NCI-H1092 (cell line): ENCODE results near the gene RASAL2.
"Not testable (repeated sequence)": the region's sequence is repeated elsewhere in the genome, so short reads cannot be mapped to it uniquely, and the experiment has no call there.

Experiments
- DNase-seq: peaks from one replicate; lab custom pipeline; 2025; lab: John Stamatoyannopoulos, UW

Gene RASAL2

DNA sequence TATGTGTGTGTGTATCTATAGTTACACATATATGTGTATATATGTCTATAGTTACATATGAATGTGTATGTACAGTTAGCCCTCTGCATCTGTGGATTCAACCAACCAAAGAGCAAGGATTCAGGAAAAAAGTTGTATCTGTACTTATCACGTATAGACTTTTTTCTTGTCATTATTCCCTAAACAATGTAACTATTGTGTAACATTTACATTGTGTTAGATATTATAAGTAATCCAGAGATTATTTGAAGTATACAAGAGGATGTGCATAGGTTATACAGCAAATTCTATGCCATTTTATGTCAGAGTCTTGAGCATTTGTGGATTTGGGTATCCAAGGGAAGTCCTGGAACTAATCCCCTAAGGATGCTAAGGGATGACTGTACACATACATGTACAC, 71.3 kb downstream of the RASAL2 start:
- DNase-seq = no peak

DNA sequence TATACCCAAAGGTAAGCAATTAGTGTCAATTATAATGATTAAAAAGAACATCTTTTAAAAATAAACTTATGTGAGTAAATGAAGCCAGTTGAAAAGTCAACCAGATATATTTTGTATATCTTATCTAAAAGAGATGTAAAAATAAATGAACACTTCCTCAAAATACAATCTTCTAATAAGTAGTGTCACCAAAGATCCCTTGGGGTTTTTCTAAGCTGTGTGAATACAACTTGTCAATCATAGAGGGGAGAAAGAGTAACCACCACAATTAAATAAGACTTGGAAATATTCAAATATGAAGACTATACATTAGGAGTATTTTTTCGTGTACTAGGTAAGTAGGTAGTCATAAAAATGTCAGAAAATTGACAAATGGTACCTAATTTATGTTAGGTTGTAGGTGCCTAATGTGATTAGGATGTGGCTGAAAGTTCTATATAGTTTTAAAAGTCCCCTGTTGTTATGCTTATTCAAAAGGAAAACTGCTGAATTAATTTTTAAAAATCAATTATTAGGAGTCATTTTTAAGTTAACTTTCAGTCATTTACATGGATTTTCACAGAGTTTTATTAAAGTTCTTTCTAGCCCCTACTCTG, 72.6 kb downstream of the RASAL2 start:
- no peak for DNase-seq

DNA sequence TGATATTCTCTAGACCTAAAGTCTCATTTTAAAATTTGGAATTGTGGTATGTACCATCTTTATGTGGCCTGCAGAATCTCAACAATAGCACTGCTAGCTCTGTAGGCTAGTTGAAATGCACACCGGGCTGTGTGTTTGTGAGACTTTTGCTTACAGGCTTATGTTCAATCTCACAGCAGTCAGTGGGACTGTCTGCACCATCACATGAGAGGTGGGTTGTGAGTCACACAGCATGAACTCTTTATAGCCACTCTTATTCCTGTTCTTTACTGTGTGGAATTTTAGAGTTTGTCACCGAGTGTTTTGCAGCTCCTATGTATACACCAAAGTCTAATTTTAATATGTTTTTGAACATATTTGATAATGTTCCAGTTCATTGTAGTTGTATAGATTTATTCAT, 74.6 kb downstream of the RASAL2 start:
- DNase-seq = no peak

DNA sequence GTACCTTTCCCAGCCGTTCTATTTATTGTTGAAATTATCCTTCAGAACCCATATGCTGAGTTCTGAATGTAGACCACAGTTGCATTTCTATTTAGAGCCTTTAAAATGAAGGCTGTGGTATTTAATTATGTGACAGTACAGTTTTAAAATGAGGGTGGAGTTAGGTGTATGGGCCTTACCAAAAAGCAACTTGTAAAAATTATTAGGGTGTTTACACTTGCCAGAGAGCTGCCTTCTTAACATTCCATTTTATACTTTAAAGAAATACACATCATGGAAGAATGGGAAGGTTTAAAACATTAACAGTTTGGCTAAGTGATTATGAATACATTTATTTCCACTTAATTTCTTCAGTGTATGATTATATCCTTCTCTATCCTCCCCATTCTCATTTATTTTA, 75.7 kb downstream of the RASAL2 start:
- no peak for DNase-seq

DNA sequence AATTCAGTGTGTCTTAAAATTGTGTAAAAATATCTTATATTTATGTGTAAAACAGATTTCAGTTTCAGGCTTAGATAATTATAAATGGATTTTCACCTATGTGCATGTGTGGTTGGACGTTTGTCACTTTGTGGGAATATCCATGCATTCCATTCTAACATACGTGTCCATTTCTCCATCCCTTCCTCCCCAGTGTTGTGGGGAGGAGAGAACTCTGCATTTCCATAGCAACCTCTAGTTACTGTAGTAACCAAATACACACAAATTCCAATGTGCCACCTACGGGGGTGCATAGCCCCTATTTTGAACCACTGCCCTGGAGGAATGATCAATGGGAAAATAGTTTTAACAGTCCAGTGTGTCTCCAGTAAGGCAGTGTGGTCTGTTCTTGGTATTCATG, 79.0 kb downstream of the RASAL2 start:
- DNase-seq = no peak

DNA sequence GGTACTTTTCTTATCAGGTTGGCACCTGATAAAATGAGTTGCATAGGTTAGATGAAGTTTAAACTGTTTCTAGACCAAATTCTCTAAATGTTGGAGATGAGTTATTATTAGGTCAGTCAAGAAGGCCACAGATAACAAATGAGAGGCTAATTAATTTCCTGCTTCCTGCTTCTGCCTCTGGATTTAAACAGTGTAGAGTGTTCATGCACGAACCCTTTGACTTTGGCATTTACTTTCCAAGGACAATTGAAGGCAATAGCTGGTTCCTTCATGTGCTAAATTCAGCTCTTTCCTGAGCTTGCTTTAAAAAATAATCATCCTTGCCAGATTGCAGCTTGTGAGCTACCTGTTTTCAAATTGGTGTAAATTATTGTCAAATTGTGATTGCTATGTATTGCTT, 80.6 kb downstream of the RASAL2 start:
- DNase-seq = no peak

DNA sequence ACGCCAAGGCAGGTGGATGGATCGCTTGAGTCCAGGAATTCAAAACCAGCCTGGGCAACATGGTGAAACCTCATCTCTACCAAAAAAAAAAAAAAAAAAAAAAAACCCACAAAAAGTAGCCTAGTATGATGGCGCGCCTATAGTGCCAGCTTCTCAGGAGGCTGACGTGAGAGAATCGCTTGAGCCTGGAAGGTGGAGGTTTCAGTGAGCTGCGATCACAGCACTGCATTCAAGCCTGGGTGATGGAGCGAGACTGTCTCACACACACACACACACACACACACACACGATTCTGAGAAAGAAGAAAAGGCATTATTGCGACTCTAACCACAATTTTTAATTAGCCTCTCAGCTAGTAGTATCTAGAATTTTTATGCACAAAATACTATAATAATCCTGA, 86.5 kb downstream of the RASAL2 start:
- no peak for DNase-seq

DNA sequence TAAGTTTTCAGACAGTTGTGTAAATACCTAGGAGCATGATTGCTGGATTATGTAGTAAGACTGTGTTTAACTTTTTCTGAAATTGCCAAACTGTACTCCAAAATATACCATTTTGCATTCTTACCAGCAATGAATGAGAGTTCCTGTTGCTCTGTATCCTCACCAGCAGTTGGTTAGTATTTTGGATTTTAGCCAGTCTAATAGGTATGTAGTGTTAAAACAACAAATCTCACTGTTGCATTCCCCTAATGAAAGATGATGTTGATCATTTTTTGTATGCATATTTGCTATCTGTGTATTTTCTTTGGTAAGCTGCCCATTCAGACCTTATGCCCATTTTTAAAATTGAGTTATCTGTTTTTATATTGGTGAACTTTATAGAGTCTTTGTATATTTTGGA, 89.9 kb downstream of the RASAL2 start:
- no peak for DNase-seq

DNA sequence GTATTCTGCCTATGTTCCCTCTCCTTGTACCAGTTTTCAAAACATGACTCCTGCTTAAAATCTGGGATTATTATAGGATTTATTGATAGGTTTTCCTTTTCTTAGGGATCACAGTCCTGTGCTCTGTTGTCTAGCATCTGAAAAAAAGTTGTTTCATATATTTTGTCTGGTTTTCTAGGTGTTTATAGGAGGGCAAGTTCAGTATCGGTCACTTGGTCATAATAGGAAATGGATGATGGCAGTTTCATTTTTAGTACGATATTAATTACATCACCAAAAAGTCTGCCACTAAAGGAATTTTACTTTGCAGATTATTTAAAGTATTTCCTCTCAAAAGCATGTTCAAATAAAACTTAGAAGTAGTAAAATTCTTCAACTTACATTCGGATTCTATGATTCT, 94.4 kb downstream of the RASAL2 start:
- no peak for DNase-seq

DNA sequence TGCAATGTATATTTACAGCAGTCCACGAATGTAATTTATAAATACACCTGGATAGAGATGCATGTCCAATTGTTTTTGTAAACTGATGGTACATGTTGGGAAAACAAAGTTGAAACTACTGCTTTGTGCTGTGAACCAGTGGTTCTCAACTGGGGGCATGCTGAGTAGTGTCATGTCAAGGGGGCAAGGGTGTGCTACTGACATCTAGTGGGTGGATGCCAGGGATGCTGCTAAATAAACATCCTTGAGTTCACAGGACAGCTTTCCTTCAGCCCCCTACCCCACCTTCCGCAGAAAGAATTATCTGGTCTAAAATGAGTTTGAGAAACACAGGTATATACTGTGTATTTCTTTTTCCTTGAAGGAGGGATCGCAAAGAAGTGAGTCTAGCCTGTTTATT, 95.9 kb downstream of the RASAL2 start:
- DNase-seq = no peak

DNA sequence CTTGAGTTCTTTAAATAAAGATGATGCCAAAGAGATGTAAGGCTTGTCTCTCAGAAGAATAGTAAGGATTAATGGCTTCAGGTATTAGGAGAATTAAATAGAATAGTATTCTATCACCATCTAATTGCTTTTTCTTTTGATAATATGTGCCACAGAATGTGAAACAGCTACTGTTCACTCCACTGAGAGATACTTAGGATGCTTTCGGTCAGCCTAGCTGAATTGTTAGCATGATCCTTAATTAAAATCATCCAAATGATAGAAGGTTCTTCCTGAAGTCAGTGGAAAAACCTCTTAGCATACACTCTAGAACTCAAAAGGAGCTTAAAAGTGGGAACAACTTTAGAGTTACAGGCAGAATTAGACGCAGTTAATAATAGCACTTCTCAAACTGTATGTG, 97.0 kb downstream of the RASAL2 start:
- DNase-seq = no peak

DNA sequence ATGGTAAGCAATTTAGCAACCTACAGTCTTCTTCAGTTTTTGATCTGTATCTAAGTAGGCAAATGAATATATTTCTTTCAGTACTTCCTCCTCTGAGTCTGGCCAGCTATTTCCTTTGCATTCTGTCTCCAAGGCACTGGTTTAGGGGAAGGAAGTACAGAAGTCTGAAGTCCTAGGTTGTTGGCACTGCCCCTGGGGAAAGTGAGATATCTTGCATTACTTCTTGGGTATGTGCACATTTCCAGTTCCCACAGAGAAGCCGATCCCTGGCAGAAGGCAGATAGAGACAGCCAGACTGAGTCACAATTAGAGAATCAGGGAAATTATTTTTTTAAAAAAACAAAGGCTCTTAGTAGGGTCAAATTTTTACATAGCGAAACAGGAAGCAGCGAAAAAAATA, 98.8 kb downstream of the RASAL2 start:
- DNase-seq = no peak

DNA sequence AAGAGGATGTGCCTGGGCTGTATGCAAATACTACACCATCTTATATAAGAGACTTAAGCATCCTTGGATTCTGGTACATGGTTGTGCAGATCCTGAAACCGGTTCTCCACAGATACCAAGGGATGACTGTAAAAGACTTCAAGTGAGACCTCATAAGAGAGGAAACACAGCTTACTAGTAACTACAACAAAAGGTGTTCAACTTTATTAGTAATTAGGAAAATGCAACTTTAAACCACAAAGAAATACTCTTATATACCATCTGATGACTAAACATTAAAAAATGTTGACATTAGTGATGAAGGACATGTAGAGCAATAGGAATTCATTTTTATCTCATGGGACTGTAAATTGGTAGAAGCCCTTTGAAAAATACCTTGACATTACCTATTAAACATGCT, 102.7 kb downstream of the RASAL2 start:
- DNase-seq = no peak

DNA sequence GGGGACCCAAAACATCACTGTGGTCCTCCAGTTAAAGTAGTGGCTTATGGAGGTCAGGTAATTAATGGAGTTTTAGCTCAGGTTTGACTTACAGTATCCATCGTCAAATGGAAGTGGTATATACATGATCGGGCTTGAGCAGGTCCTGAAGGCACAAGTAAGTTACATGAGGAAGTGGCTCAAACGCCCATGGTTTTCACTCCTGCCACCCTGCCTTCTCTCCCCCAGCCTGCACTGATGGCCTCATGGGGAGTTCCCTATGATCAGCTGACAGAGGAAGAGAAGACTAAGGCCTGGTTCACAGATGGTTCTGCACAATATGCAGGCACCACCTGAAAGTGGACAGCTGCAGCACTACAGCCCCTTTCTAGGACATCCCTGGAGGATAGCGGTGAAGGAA, 108.2 kb downstream of the RASAL2 start:
- DNase-seq = not testable (repeated sequence)

DNA sequence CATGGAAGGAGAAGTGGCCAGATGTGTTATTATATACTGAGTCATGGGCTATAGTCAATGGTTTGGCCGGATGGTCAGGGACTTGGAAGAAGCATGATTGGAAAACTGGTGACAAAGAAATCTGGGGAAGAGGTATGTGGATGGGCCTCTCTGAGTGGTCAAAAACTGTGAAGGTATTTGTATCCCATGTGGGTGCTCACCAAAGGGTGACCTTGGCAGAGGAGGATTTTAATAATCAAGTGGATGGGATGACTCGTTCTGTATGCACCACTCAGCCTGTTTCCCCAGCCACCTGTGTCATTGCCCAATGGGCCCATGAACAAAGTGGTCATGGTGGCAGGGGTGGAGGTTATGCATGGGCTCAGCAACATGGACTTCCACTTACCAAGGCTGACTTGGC, 108.6 kb downstream of the RASAL2 start:
- DNase-seq = not testable (repeated sequence)

DNA sequence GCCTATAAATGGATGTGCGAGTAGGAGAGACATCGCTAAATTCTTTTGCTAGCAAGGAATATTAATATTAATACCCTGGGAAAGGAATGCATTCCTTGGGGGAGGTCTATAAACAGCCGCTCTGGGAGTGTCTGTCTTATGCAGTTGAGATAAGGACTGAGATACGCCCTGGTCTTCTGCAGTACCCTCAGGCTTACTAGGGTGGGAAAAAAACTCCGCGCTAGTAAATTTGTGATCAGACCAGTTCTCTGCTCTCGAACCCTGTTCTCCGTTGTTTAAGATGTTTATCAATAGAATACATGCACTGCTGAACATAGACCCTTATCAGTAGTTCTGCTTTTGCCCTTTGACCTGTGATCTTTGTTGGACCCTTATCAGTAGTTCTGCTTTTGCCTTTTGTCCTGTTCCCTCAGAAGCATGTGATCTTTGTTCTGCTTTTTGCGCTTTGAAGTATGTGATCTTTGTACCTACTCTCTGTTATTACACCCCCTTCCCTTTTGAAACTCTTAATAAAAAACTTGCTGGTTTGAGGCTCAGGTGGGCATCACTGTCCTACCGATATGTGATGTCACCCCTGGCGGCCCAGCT, 114.5 kb downstream of the RASAL2 start:
- not testable (repeated sequence) for DNase-seq

DNA sequence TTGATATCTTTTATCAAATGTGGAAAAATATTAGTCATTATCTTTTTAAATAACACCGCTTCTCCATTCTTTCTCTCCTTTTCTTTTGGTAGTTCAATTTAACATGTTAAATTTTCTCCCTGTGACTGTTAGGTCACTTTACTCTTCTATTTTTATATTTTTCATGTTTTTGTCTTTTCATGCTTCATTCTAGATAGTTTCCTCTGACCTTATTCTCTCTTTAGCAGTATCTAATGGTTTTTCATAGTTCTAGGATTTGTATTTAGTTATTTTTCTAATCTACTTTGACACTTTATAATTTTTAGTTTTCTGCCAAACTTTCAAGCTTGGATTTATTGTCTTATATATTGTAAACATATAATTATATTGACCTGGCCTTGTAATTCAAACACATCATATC, 116.0 kb downstream of the RASAL2 start:
- DNase-seq = no peak

DNA sequence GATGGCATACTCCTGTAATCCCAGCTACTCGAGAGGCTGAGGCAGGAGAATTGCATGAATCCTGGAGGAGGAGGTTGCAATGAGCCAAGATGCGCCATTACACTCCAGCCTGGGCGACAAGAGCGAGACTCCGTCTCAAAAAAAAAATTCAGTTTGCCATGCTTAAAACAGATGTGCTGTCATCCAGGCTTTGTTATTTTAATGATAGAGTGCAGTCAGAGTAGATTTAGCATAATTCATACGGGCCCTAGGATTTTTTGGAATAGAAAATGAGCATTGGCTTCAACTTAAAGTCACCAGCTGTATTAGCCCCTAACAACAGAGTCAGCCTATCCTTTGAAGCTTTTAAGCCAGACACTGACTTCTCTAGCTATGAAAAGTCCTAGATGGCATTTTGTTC, 124.6 kb downstream of the RASAL2 start:
- no peak for DNase-seq

DNA sequence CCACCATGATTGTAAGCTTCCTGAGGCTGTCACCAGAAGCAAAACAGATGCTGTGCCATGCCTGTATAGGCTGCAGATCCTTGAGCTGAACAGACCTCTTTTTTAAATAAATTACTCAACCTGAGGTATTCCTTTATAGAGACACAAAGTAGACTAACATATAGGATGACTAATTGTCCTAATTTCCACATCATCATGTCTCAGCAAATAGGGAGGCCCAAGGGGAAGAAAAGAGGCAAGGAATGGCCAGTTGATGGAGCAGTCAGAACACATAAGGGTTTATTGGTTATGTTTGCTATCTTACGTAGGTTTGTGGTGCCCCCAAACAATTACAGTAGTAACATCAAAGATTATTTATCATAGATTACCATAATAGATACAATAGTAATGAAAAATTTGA, 126.2 kb downstream of the RASAL2 start:
- DNase-seq = no peak

DNA sequence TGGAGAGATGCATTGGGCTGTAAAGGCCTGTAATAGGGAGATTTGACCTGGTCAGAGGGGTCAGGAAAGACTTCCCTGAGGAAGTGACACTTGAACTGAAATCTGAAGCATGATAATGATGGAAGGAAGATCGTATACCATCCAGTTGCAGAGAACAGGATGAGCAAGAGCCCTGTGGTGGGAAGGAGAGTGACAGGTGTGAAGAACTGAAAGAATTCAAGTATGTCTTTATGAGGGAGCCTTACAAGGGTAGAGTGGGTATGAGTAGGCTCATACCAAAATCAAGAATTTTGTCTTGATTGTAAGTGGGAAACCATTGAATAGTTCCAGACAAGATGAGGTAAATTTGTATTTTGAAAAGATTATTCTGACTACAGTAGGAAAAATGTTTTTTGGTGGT, 129.4 kb downstream of the RASAL2 start:
- DNase-seq = no peak

DNA sequence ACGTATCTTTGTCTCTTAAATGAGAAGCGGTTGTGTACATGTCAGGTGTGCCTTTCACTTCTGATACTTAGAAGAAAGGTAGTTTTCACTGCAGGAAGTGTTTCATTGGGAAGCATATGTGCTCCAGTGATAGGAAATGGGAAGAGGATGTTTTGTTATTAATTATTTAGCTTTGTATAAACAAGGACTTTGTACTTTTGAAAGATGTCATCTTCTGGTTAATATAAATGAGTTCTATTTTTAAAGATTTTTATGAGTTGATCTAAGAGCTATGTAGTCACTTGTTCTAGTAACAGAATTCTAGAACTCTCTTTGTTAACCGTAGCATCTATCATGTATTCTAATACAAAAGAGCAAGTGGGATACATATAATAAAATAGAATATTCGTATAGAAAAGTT, 130.5 kb downstream of the RASAL2 start:
- DNase-seq = no peak

DNA sequence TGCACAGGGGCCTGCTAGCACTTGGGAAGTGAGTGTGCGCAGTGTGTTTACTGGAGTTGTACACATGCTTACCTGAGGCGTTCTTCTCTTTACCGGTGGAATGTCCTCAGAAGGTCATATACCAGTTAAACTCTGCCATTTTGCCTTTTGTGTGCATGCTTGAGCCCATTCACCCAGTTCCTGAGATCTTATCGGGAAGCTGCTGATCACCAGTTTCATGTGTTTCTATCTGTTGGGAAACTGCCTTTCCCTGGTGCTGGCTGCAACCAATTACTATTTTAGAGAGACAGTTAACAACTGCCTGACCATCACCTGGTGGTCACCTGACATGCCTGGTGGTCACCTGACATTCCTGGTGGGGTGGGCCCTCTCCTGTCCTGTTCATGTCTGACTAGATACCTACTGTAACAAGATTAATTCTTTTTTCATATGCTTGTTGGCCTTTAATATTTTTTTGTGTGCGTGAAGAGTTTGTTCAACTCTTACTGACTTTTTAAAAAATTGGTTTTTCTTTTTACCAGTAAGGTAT, 137.0 kb downstream of the RASAL2 start:
- DNase-seq = no peak

DNA sequence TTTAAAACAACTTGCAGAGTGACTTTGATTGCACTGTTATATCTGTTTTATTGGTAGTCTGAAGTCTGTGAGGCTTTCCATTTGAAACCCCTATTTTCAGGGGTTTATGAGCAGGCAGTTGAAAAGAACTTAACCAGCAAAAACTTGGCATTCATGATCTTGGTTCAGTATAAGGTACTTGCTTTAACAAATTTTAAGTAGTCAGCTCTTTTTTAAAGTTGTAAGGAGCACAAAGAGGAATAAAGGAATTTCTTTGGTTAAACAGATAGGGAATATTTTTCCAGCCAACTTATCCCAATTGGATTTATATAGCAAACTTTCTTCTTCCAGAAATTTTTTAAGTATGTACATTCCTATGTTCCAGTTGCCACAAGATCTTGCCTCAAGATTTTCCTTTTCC, 138.2 kb downstream of the RASAL2 start:
- DNase-seq = no peak

DNA sequence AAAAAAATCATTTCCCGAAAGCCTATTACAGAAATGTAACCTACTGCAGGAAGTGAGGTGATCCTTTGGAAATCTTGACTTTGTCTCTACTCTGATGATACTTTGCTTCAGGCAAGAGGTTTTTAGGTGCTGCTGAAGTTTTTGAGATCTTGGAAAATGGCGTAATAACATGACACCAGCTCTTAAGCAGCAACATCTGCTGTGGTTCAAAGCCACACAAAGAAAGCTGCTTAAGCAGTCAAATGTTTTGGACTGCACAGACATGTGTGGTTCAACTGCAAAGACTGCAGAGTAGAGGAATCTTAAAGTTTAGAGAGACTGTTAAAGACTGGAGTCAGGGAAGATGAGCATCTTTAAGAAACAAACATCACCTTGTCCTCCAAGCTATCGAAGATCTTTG, 139.0 kb downstream of the RASAL2 start:
- DNase-seq = no peak
